CD4-positive, alpha-beta T cell treated with Interleukin-21 for 1 hour (primary cell): ENCODE data around the gene LRRN2.
"Not testable (repeated sequence)": the region's sequence is repeated elsewhere in the genome, so short reads cannot be mapped to it uniquely, and the experiment has no call there.

Experiments
- DNase-seq: peaks from one replicate; pipeline ENCODE4 v3.0.0-alpha.2; 2020

Gene LRRN2

GRCh38 chr1:204570021-204570420 is 115.5 kb downstream of the LRRN2 start:
- not testable (repeated sequence) for DNase-seq

DNA sequence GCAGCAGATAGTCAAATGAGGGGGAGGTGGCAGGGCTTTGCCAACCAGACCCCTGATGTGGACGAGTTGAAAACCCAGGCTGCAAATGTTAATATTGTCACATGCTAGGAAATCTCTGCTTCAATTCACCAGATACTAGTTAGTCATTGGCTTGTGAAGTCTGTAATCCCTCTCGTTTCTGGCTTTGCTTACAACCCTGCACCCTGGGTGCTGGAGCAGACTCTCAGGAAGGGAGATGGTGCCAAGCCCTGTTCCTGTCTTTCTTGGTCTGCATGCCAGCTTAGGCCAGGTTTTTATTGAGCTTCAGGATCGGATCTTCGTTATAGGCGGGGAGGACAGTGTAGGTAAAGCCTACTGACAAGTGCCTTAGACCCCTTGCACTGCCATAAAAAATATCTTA is 116.1 kb downstream of the LRRN2 start:
- DNase-seq, result no peak

GRCh38 chr1:204568576-204569315 is 116.8 kb downstream of the LRRN2 start:
- DNase-seq, result no peak
